ENCODE data around the gene PRG3.

The PRG3 gene

DNA sequence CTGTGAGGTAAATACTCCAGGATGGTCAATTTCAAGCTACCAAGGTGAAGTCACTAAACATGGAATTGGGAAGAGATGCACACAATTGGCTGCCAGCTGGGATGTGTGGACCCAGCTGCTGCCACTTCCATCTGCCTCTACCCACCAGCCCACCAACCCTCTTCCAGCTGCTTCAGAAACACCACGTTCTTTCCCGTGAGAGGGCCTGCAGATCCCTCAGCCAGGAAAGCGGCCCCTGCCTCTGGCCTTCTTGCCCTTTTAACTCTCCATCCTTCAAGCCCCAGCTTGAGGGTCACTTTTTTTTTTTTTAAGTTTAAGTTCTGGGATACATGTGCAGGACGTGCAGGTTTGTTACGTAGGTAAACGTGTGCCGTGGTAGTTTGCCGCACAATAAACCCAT, 20.0 kb downstream of the PRG3 start:
- Histone ChIP-seq H3K4me1 (ENCODE audit: low read depth, poor library complexity, severe bottlenecking) (no peaks in the 10 kb centered on the region), H3K36me3 (ENCODE audit: insufficient read depth) (no peaks in the 10 kb centered on the region), H3K4me2 (no peak overlapping the region), H3K79me2 (ENCODE audit: insufficient read depth, low read depth) (no peaks in the 10 kb centered on the region), H3K27ac (no peak overlapping the region), H2AFZ (ENCODE audit: low read depth) (no peak overlapping the region), H4K20me1 (ENCODE audit: insufficient read depth) (no peaks in the 10 kb centered on the region), H3K4me3 (IDR thresholded peaks at IDR 0.05; ENCODE audit: insufficient read depth, low read depth, low read length) (no peak overlapping the region), H3K9ac (no peak overlapping the region), H3K27me3 (ENCODE audit: insufficient read depth, low read depth) (no peaks in the 10 kb centered on the region)
- TF ChIP-seq, protein P1, sequence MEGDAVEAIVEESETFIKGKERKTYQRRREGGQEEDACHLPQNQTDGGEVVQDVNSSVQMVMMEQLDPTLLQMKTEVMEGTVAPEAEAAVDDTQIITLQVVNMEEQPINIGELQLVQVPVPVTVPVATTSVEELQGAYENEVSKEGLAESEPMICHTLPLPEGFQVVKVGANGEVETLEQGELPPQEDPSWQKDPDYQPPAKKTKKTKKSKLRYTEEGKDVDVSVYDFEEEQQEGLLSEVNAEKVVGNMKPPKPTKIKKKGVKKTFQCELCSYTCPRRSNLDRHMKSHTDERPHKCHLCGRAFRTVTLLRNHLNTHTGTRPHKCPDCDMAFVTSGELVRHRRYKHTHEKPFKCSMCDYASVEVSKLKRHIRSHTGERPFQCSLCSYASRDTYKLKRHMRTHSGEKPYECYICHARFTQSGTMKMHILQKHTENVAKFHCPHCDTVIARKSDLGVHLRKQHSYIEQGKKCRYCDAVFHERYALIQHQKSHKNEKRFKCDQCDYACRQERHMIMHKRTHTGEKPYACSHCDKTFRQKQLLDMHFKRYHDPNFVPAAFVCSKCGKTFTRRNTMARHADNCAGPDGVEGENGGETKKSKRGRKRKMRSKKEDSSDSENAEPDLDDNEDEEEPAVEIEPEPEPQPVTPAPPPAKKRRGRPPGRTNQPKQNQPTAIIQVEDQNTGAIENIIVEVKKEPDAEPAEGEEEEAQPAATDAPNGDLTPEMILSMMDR (conservative IDR thresholded peaks at IDR 0.05; ENCODE audit: low read depth, low read length): no peak

DNA sequence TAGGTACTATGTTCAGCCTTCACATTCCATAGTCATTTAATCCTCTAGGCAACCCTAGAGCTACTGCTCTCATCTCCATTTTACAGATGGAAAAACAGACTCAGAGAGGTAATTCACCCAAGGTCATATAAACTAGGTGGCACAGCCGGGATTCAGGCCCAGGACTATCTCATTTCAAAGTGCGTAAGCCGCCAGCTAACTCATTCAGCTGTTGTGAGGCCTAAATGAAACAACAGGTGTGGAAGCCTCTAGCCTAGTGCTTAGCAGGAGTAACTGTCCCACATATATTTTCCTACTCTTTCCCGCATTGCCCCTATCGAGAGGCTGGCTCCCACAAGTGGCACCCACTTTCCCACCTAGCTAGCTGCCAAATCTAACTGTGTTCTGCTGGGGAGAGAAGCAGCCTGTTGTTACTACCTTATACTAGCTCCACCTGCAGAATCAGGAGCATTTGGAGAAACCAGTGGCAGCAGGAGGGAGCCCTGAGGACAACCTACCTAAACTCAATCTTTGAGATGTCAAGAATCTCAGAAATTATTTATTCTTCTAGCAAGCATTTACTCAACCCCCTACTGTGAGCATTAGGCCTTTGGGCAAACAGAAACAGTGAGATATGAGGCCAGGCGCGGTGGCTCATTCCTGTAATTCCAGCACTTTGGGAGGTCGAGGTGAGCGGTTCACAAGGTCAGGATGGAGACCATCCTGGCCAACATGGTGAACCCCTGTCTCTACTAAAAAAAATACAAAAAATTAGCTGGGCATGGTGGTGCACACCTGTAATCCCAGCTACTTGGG, 20.9 kb downstream of the PRG3 start:
- no peak overlapping the region for H3K27ac ChIP-seq

DNA sequence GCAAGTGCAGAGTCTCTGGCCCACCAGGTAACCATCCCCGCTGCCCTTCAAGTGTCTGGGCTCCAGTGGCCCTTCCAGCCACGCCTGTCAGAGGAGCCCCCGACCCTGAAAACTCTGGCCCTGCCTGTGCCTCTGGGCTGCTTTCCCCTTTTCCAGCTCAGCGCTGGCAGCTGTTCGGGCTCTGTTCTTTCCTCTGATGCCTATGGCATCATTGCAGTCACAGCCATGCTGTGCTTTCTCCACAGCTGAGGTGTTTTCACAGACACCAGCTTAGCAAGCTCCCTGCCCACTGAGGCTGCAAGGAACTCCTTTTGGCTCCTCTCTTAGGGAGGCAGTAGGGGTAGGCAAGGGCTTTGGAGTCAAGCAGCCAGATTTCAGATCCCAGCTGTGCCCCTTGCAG, 21.6 kb downstream of the PRG3 start:
- H2AFZ ChIP-seq (ENCODE audit: low read depth): no peak overlapping the region
- H3K27ac ChIP-seq: no peak overlapping the region
- no peaks in the 10 kb centered on the region for H3K36me3 ChIP-seq (ENCODE audit: insufficient read depth)
- H3K4me1 ChIP-seq (ENCODE audit: low read depth, poor library complexity, severe bottlenecking): no peaks in the 10 kb centered on the region
- no peak overlapping the region for H3K9ac ChIP-seq
- H3K79me2 ChIP-seq (ENCODE audit: insufficient read depth, low read depth): no peaks in the 10 kb centered on the region
- H3K4me3 ChIP-seq (IDR thresholded peaks at IDR 0.05; ENCODE audit: insufficient read depth, low read depth, low read length): no peak overlapping the region
- H3K27me3 ChIP-seq (ENCODE audit: insufficient read depth, low read depth): no peaks in the 10 kb centered on the region
- TF ChIP-seq, protein P1 (conservative IDR thresholded peaks at IDR 0.05; ENCODE audit: low read depth, low read length): no peak
- no peaks in the 10 kb centered on the region for H4K20me1 ChIP-seq (ENCODE audit: insufficient read depth)
- no peak overlapping the region for H3K4me2 ChIP-seq

More for the DNA sequence above, 20.9 kb downstream of the PRG3 start:
- Histone ChIP-seq H4K20me1 (ENCODE audit: insufficient read depth) (no peaks in the 10 kb centered on the region), H3K36me3 (ENCODE audit: insufficient read depth) (no peaks in the 10 kb centered on the region), H2AFZ (ENCODE audit: low read depth) (no peak overlapping the region), H3K4me1 (ENCODE audit: low read depth, poor library complexity, severe bottlenecking) (no peaks in the 10 kb centered on the region), H3K9ac (no peak overlapping the region), H3K79me2 (ENCODE audit: insufficient read depth, low read depth) (no peaks in the 10 kb centered on the region), H3K4me2 (no peak overlapping the region), H3K27me3 (ENCODE audit: insufficient read depth, low read depth) (no peaks in the 10 kb centered on the region), H3K4me3 (IDR thresholded peaks at IDR 0.05; ENCODE audit: insufficient read depth, low read depth, low read length) (no peak overlapping the region)
- TF ChIP-seq, protein P1 (conservative IDR thresholded peaks at IDR 0.05; ENCODE audit: low read depth, low read length): no peak

DNA sequence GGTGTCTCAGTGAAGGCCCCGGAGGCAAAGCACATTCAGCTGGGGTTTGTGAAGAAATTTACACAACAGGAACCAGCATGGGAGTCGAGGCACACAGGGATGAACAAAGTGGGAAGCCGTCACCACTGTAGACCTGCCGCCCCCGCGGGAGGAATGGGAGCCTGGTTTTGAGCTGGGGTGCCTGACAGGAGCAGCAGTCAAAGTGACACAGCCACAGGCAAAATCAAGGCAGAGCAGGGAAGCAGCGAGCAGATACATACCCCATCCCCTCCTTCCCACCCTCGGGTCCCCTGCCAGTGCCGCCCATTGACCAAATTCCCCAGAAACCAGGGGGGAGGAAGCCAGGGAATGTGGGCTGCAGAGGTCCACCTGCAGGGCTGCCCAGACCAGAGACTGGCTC, 22.0 kb downstream of the PRG3 start:
- Histone ChIP-seq H3K4me1 (ENCODE audit: low read depth, poor library complexity, severe bottlenecking) (no peaks in the 10 kb centered on the region), H3K27me3 (ENCODE audit: insufficient read depth, low read depth) (no peaks in the 10 kb centered on the region), H2AFZ (ENCODE audit: low read depth) (no peak overlapping the region), H4K20me1 (ENCODE audit: insufficient read depth) (no peaks in the 10 kb centered on the region), H3K4me2 (no peak overlapping the region), H3K9ac (no peak overlapping the region), H3K27ac (no peak overlapping the region), H3K79me2 (ENCODE audit: insufficient read depth, low read depth) (no peaks in the 10 kb centered on the region), H3K4me3 (IDR thresholded peaks at IDR 0.05; ENCODE audit: insufficient read depth, low read depth, low read length) (no peak overlapping the region), H3K36me3 (ENCODE audit: insufficient read depth) (no peaks in the 10 kb centered on the region)
- TF ChIP-seq, protein P1 (conservative IDR thresholded peaks at IDR 0.05; ENCODE audit: low read depth, low read length): no peak
